ENCODE measurements around the gene CD82.

CD82 gene

GRCh38 chr11:44577231-44577830, 11.9 kb downstream of the CD82 start:
- no peak for DNase-seq

GRCh38 chr11:44578279-44578678, 12.8 kb downstream of the CD82 start:
- DNase-seq, result no peak

- no peak for DNase-seq
These were observed 13.9 kb downstream of the CD82 start for GRCh38 chr11:44579302-44579761.

GRCh38 chr11:44580701-44581100, 15.2 kb downstream of the CD82 start:
- DNase-seq, result no peak

- no peak for DNase-seq
These were observed 15.8 kb downstream of the CD82 start for GRCh38 chr11:44581246-44581645.

GRCh38 chr11:44582641-44583352, 17.3 kb downstream of the CD82 start:
- no peak for DNase-seq

- no peak for DNase-seq
These were observed 17.8 kb downstream of the CD82 start for GRCh38 chr11:44583353-44583669.

GRCh38 chr11:44585421-44585820, 20.0 kb downstream of the CD82 start:
- DNase-seq, result no peak

- no peak for DNase-seq
These were observed 23.8 kb downstream of the CD82 start for GRCh38 chr11:44589301-44589700.

- DNase-seq, result no peak
These were observed 25.3 kb downstream of the CD82 start for GRCh38 chr11:44590769-44591168.

GRCh38 chr11:44591557-44591956, 26.1 kb downstream of the CD82 start:
- DNase-seq, result no peak

GRCh38 chr11:44592125-44592940, 26.9 kb downstream of the CD82 start:
- DNase-seq, result no peak

GRCh38 chr11:44593251-44593650, 27.8 kb downstream of the CD82 start:
- DNase-seq, result no peak

- no peak for DNase-seq
These were observed 29.5 kb downstream of the CD82 start for GRCh38 chr11:44595006-44595405.

GRCh38 chr11:44595964-44596381, 30.5 kb downstream of the CD82 start:
- peak; percentile 25 for DNase-seq

GRCh38 chr11:44596525-44597276, 31.2 kb downstream of the CD82 start:
- peak; percentile 81 for DNase-seq

- DNase-seq, result no peak
These were observed 32.0 kb downstream of the CD82 start for GRCh38 chr11:44597358-44598012.

- no peak for DNase-seq
These were observed 33.4 kb downstream of the CD82 start for GRCh38 chr11:44598831-44599230.

- DNase-seq, result no peak
These were observed 34.8 kb downstream of the CD82 start for GRCh38 chr11:44600261-44600660.

GRCh38 chr11:44600839-44601383, 35.4 kb downstream of the CD82 start:
- no peak for DNase-seq

- DNase-seq, result no peak
These were observed 36.3 kb downstream of the CD82 start for GRCh38 chr11:44601471-44602370.
